GM15510 (cell line): ENCODE data around the gene GBX1.

Source experiments
- POLR2A ChIP-seq: IDR thresholded peaks from 3 replicates; pipeline ENCODE4 v1.6.1; 2011; ENCODE audit warnings: borderline replicate concordance; ENCODE audit not compliant: insufficient read length; ENCODE audit errors: extremely low read depth

Gene GBX1

GRCh38 chr7:151110941-151111645 is 56.4 kb downstream of the GBX1 start:
- TF ChIP-seq POLR2A = no peak

DNA sequence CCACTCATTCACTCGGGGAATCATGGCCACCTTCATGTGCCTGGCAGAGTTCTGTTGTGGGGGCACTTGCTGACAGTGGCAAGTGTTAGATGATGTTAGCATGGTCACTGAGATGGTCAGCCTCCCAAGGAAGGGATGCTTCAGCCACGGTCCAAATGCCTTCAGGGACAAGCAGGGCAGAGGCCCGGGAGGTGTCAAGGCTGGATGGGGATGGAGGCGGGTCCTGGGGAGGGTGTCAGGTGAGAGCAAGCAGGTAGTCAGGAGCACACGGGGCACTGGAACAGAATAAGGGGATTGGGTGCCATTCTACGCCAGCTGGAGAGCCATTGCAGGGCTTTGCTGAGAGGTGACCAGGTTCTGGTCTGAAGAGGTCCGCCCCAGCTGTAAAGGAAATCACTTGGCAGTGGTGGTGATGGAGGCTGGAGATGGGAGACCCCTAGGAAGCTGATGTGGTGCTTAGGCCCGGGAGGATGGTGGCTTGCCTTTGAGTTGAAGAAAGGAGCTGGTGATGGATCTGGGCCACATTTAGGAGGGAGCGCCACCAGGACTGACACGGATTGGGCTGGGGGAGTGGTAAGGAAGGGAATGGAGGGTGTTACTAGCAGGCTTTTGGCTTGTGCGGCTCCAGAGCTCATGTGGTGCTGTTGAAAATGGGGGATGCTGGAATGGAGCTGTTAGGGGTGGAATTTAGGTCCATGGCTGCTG is 57.1 kb downstream of the GBX1 start:
- no peak for TF ChIP-seq POLR2A

GRCh38 chr7:151109094-151110048 is 58.1 kb downstream of the GBX1 start:
- no peak for TF ChIP-seq POLR2A

DNA sequence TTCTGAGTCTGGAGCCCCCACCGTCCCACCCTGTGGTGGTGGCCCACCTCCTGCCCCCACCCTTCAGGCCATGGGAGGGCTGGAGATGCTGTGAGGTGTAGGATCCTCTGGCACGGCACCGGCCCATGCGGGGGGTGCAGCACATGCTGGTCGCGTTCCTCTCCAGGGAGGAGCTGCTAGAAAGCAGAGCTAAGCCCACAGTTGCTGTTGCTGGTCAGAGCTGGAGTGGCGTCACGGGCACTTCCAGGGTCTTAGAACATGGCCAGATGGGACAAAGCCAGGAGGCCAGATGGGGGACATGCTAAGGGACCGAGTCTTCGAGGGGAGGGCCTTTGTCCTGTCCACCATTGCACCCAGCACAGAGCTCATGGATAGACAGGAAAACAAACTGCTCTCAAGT is 59.6 kb downstream of the GBX1 start:
- TF ChIP-seq POLR2A = no peak

- no peak for TF ChIP-seq POLR2A
These were observed 62.9 kb downstream of the GBX1 start for GRCh38 chr7:151104411-151105235.

- TF ChIP-seq POLR2A = no peak
These were observed 63.5 kb downstream of the GBX1 start for GRCh38 chr7:151103973-151104372.

- no peak for TF ChIP-seq POLR2A
These were observed 64.5 kb downstream of the GBX1 start for GRCh38 chr7:151102991-151103390.

GRCh38 chr7:151101621-151102396 is 65.7 kb downstream of the GBX1 start:
- no peak for TF ChIP-seq POLR2A

GRCh38 chr7:151100921-151101320 is 66.6 kb downstream of the GBX1 start:
- TF ChIP-seq POLR2A = no peak

DNA sequence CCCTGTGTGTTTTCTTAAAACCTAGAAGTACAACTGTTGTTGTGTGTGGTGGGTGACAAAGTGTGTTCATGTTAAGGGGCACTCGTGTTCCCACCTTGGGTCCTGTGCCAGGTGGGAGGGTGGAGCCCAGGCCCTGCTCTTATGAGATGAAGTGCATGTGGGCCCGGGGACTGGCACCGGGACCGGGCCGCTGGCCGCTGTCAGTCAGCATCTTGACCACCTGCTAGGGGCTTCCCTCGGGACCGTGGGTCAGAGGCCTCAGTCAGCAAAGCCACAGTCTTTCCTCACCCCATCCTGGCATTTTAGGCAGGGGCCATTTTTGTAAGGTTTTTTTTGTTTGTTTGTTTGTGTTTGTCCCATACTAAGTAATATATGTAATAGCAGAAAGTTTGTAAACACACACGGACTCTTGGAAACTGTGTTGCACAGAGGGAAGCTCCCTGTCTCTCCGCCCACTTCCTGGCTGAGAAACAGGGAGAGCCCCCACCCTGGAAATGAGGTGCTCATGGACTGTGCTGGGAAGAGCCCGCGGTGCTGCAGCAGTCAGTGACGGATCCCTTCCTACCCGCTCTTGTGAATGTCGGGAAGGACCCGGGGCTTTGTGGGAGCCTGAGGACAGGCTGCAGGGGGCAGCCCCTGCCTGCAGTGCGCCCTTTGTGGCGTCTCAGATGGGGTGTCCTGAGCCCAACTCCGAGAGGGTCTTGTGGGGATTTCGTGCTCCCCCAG is 67.8 kb downstream of the GBX1 start:
- TF ChIP-seq POLR2A = no peak
